Kidney (tissue), 14 donors: ENCODE data around the gene SLC16A6. TPM values are rescaled to one million over a fixed set of nuclear protein-coding genes. Genes with fewer than 3 reads are reported as not detected.

Experiments used
- DNase-seq, 5 donors: peaks; one replicate each; pipeline ENCODE4 v3.0.0-alpha.2; 2013 to 2020
- FAIRE-seq: peaks from 2 replicates; lab custom pipeline; 2012; peaks lifted over from hg19 to GRCh38; lab: Jason Lieb, UNC
- H3K27ac ChIP-seq, 2 donors: one replicate each; pipeline ENCODE4 v1.7.0; 2013; ENCODE audit warnings: low read depth in 2 of 2, low read length in 2 of 2, inconsistent platforms in 1 of 2
- H3K27me3 ChIP-seq: one replicate; pipeline ENCODE4 v1.7.1; 2013; ENCODE audit warnings: low read length, inconsistent platforms; ENCODE audit not compliant: control insufficient read depth, insufficient read depth
- H3K36me3 ChIP-seq, 3 donors: one replicate each; pipeline versions ENCODE4 v1.7.0 to v1.7.1; 2013; ENCODE audit warnings: low read length in 3 of 3, control low read depth in 1 of 3, inconsistent platforms in 1 of 3; ENCODE audit not compliant: insufficient read depth in 3 of 3, control insufficient read depth in 2 of 3
- H3K4me1 ChIP-seq, 3 donors: one replicate each; pipeline versions ENCODE4 v1.7.0 to v1.7.1; 2013; ENCODE audit warnings: low read length in 3 of 3, inconsistent platforms in 1 of 3, low read depth in 1 of 3; ENCODE audit not compliant: control insufficient read depth in 2 of 3, insufficient read depth in 2 of 3
- H3K4me3 ChIP-seq, 3 donors: one replicate each; pipeline versions ENCODE4 v1.7.0 to v1.8.1; 2013; ENCODE audit warnings: low read length in 3 of 3, control low read depth in 1 of 3, inconsistent platforms in 1 of 3
- H3K9ac ChIP-seq, 3 donors: one replicate each; pipeline versions ENCODE4 v1.7.0 to v1.7.1; 2013; ENCODE audit warnings: low read length in 3 of 3, control low read depth in 1 of 3, inconsistent platforms in 1 of 3
- H3K9me3 ChIP-seq, 3 donors: one replicate each; pipeline versions ENCODE4 v1.7.0 to v1.7.1; 2013; ENCODE audit warnings: low read length in 3 of 3, control low read depth in 1 of 3, inconsistent platforms in 1 of 3; ENCODE audit not compliant: control insufficient read depth in 2 of 3, insufficient read depth in 1 of 3
- CTCF ChIP-seq: IDR thresholded peaks from 3 replicates; pipeline ENCODE4 v1.5.1; 2012; ENCODE audit warnings: mild to moderate bottlenecking, moderate library complexity, borderline replicate concordance; ENCODE audit not compliant: insufficient read depth; ENCODE audit errors: extremely low read depth
- intact Hi-C: fragments of 100-400 bp; cut with DNase I; formaldehyde crosslinking; loops from one replicate; pipeline ENCODE4 v1.11.1; 2022
- polyA plus RNA-seq: library from polyadenylated mRNA; stranded (reverse); fragments of 350-450 nt; fragmentation: Illumina TruSeq; extraction: RNeasy Lipid Tissue Mini Kit (QIAGEN cat#74804); gene quantifications from one replicate; pipeline ENCODE4 v1.2.3, GENCODE V29; 2014; ENCODE audit warnings: low read depth, low replicate concordance; ENCODE audit not compliant: insufficient read depth
- total RNA-seq: library from RNA; stranded (reverse); fragmentation: NEBNext Ultra II Directional; extraction: Animal tissue kit (Norgen Biotek cat#: 25700); gene quantifications from one replicate; pipeline ENCODE4 v1.2.1, GENCODE V29; 2021
- donor health status: control.
- donor health status: control.
- donor health status: control.
- donor health status: control.
- donor health status: control.
- donor health status: DM: yes; HTN: yes; CAD: no.
- donor health status: Normal renal cell carcinoma (clear cell type).

Gene SLC16A6
- total and polyA plus RNA-seq, 2 donors from 2014 or later = 0.82 to 3.6 TPM

DNA sequence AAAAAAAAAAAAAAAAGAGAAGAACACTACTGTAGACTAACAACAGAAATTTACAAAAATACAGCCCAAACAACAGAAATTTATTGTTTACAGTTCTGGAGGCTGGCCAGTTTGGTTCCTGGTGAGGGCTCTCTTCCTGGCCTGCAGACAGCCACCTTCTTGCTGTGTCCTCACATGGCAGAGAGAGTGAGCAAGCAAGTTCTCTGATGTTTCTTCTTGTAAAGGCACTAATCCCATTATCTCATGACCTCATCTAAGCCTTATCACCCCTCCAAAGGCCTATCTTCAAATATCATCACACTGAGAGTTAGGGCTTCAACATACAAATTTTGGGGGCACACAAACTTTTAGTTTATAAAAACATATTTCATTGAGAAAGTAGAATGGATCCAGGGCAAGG is 7.7 kb upstream of the SLC16A6 start:
- Histone ChIP-seq H3K9ac (no peak overlapping the region), H3K27me3 (no peaks in the 10 kb centered on the region), H3K9me3 (no peaks in the 10 kb centered on the region), H3K4me1 (no peaks in the 10 kb centered on the region), H3K4me3 (no peak overlapping the region), H3K27ac (no peak overlapping the region), H3K36me3 (no peaks in the 10 kb centered on the region)
- DNase-seq = no peak
- no peak for FAIRE-seq
- TF ChIP-seq CTCF = no peak
- intact Hi-C loops = no loop called here

DNA sequence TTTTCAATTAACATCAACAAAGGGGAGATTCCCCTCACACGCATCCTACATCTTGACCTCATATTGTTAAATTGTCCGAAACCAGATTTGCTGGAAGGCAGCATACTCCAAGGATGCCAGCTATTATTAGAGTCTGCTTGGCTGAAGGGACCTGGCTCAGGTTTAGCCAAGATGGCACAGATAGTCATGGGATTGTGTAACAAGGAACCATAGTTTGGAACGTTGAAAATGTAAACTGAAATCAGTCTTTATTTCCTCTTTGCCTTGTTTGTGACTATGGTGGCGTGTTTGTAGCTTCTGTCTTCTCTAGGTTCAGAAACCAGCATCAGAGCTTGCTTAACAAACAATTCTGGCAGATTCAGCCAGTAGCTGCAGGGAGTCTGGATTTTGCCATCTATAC is 6.3 kb upstream of the SLC16A6 start:
- H3K9ac ChIP-seq = no peak overlapping the region
- H3K4me1 ChIP-seq = peaks cover 0 to 5% (median 0%) of the 10 kb centered on the region in 3 donors
- intact Hi-C loops = no loop called here
- peaks cover 6% of the 10 kb centered on the region for H3K27me3 ChIP-seq
- H3K9me3 ChIP-seq = no peaks in the 10 kb centered on the region
- DNase-seq (no peak), FAIRE-seq (no peak)
- no peak for TF ChIP-seq CTCF
- H3K27ac ChIP-seq = no peak overlapping the region
- H3K4me3 ChIP-seq = no peak overlapping the region
- H3K36me3 ChIP-seq = no peaks in the 10 kb centered on the region

- intact Hi-C loops = no loop called here
- no peak for DNase-seq
- peaks cover 6% of the 10 kb centered on the region for H3K27me3 ChIP-seq
These were observed 5.6 kb upstream of the SLC16A6 start for GRCh38 chr17:68296217-68297191.

More at GRCh38 chr17:68296217-68297191, 5.6 kb upstream of the SLC16A6 start:
- TF ChIP-seq CTCF = no peak
- no peaks in the 10 kb centered on the region for H3K9me3 ChIP-seq
- no peak for FAIRE-seq
- no peak overlapping the region for H3K9ac ChIP-seq
- H3K27ac ChIP-seq = no peak overlapping the region
- H3K4me1 ChIP-seq = peaks cover 0 to 6% (median 0%) of the 10 kb centered on the region in 3 donors
- no peak overlapping the region for H3K4me3 ChIP-seq
- no peaks in the 10 kb centered on the region for H3K36me3 ChIP-seq
